IMR-90 (cell line): Measurements from ENCODE around the gene AMZ2. TPM values are rescaled to one million over a fixed set of nuclear protein-coding genes. Genes with fewer than 3 reads are reported as not detected.
"Not testable (repeated sequence)": the region's sequence is repeated elsewhere in the genome, so short reads cannot be mapped to it uniquely, and the experiment has no call there.

ENCODE experiments used
- ATAC-seq: fragments of 200-7000 bp; cut with Tn5 transposase; 2 replicates; pipeline ENCODE4 v1.9.1; 2020; ENCODE audit warnings: low read depth, mild to moderate bottlenecking, moderate library complexity
- BruUV-seq: library from RNA; stranded (reverse); fragments of 400-500 nt; replicated peaks from 2 replicates; lab custom pipeline; 2021; lab: Mats Ljungman, UMichigan
- CTCF ChIA-PET: fragments of 300-600 bp; formaldehyde crosslinking; extraction: SDS; loops from one replicate; lab custom pipeline; 2021; ENCODE audit warnings: antibody characterized with exemption; lab: Yijun Ruan, JAX
- POLR2A ChIA-PET: fragments of 300-600 bp; sonication (Branson Sonifier 250); formaldehyde crosslinking; loops from one replicate; lab custom pipeline; 2022; ENCODE audit warnings: antibody characterized with exemption; ENCODE audit not compliant: unreplicated experiment; lab: Charles Lee
- DNase-seq: peaks from one replicate; pipeline ENCODE4 v3.0.0; 2013
- H2AFZ ChIP-seq: replicated peaks from 2 replicates; pipeline ENCODE3; 2013; ENCODE audit warnings: low read length, mild to moderate bottlenecking; ENCODE audit not compliant: poor library complexity
- H2AK5ac ChIP-seq: 2 replicates; pipeline ENCODE4 v1.6.1; 2013; ENCODE audit warnings: low read depth, low read length, inconsistent platforms
- H2AK9ac ChIP-seq: replicated peaks from 2 replicates; pipeline ENCODE3; 2013; ENCODE audit warnings: mild to moderate bottlenecking, low read depth, low read length, moderate library complexity; ENCODE audit not compliant: poor library complexity
- H2BK120ac ChIP-seq: 2 replicates; pipeline ENCODE4 v1.6.1; 2013; ENCODE audit warnings: low read depth, low read length, inconsistent platforms
- H2BK15ac ChIP-seq: 3 replicates; pipeline ENCODE4 v1.6.1; 2013; ENCODE audit warnings: low read depth, low read length, inconsistent platforms
- H2BK20ac ChIP-seq: 2 replicates; pipeline ENCODE4 v1.6.1; 2013; ENCODE audit warnings: low read depth, mild to moderate bottlenecking, inconsistent platforms, low read length, moderate library complexity
- H2BK5ac ChIP-seq: 2 replicates; pipeline ENCODE4 v1.6.1; 2013; ENCODE audit warnings: mild to moderate bottlenecking, low read depth, low read length, inconsistent platforms; ENCODE audit not compliant: poor library complexity, severe bottlenecking
- H3K14ac ChIP-seq: replicated peaks from 2 replicates; pipeline ENCODE4 v1.6.1; 2013; ENCODE audit warnings: low read depth, low read length, inconsistent platforms
- H3K18ac ChIP-seq: 2 replicates; pipeline ENCODE4 v1.6.1; 2013; ENCODE audit warnings: low read depth, low read length, control low read depth
- H3K23ac ChIP-seq: 2 replicates; pipeline ENCODE4 v1.6.1; 2013; ENCODE audit warnings: low read depth, low read length, inconsistent platforms
- H3K27ac ChIP-seq: 2 replicates; pipeline ENCODE4 v1.5.1; 2013; ENCODE audit warnings: mild to moderate bottlenecking, control low read depth, low read length; ENCODE audit not compliant: insufficient read depth
- H3K27me3 ChIP-seq: 2 replicates; pipeline ENCODE4 v1.6.1; 2013; ENCODE audit warnings: low read length; ENCODE audit not compliant: control insufficient read depth, insufficient read depth
- H3K36me3 ChIP-seq: 2 replicates; pipeline ENCODE4 v1.6.1; 2013; ENCODE audit warnings: low read length, mixed read lengths; ENCODE audit not compliant: control insufficient read depth, insufficient read depth
- H3K4ac ChIP-seq: 2 replicates; pipeline ENCODE4 v1.6.1; 2013; ENCODE audit warnings: low read depth, low read length, inconsistent platforms
- H3K4me1 ChIP-seq: 2 replicates; pipeline ENCODE4 v1.6.1; 2013; ENCODE audit warnings: low read length, mixed read lengths; ENCODE audit not compliant: control insufficient read depth, insufficient read depth
- H3K4me2 ChIP-seq: 2 replicates; pipeline ENCODE4 v1.6.1; 2013; ENCODE audit warnings: low read depth, mild to moderate bottlenecking, control low read depth, low read length, moderate library complexity
- H3K4me3 ChIP-seq: 2 replicates; pipeline ENCODE4 v1.5.1; 2013; ENCODE audit warnings: low read depth, mild to moderate bottlenecking, control low read depth, low read length, moderate library complexity; ENCODE audit not compliant: insufficient read depth
- H3K56ac ChIP-seq: 2 replicates; pipeline ENCODE4 v1.6.1; 2013; ENCODE audit warnings: low read length, inconsistent platforms; ENCODE audit not compliant: insufficient read depth; ENCODE audit errors: extremely low read depth
- H3K79me1 ChIP-seq, 2 experiments: 2 replicates each; pipeline ENCODE4 v1.6.1; 2013; ENCODE audit warnings: low read length in 2 of 2, inconsistent platforms in 1 of 2, low read depth in 1 of 2
- H3K9ac ChIP-seq: 2 replicates; pipeline ENCODE4 v1.6.1; 2013; ENCODE audit warnings: low read depth, low read length, control low read depth
- H3K9me1 ChIP-seq: 2 replicates; pipeline ENCODE4 v1.6.1; 2013; ENCODE audit warnings: low read length, inconsistent platforms; ENCODE audit not compliant: insufficient read depth
- H3K9me3 ChIP-seq: 2 replicates; pipeline ENCODE4 v1.6.1; 2013; ENCODE audit warnings: low read length; ENCODE audit not compliant: control insufficient read depth, insufficient read depth
- H4K20me1 ChIP-seq: 2 replicates; pipeline ENCODE4 v1.6.1; 2013; ENCODE audit warnings: low read length, inconsistent platforms; ENCODE audit not compliant: insufficient read depth
- H4K5ac ChIP-seq: 2 replicates; pipeline ENCODE4 v1.6.1; 2013; ENCODE audit warnings: mild to moderate bottlenecking, low read depth, low read length, control low read depth
- H4K8ac ChIP-seq, 2 experiments: 2 replicates each; pipeline ENCODE4 v1.6.1; 2013; ENCODE audit warnings: low read depth in 2 of 2, low read length in 2 of 2, control low read depth in 1 of 2, inconsistent platforms in 1 of 2
- H4K91ac ChIP-seq: 2 replicates; pipeline ENCODE4 v1.6.1; 2013; ENCODE audit warnings: low read depth, low read length, inconsistent platforms; ENCODE audit not compliant: insufficient read depth
- RAD21 ChIP-seq: IDR thresholded peaks from 2 replicates; pipeline ENCODE4 v1.6.1; 2012; ENCODE audit warnings: low read length, improper control_type of control experiment
- SMC3 ChIP-seq: fragments of 150-350 bp; IDR thresholded peaks from 2 replicates; pipeline ENCODE4 v1.6.1; 2016; ENCODE audit warnings: low read depth, mild to moderate bottlenecking, antibody characterized with exemption, low read length, moderate library complexity
- WGBS, 2 experiments: methylation state at CpG; one replicate each; pipeline versions ENCODE4 v1.1.5 to v1.1.7; 2013; ENCODE audit warnings: missing lambda C conversion rate in 2 of 2; ENCODE audit not compliant: insufficient read length in 1 of 2; ENCODE audit errors: extremely low coverage in 2 of 2; 5-methylcytosine and 5-hydroxymethylcytosine counted together
- dilution Hi-C: fragments of 300-500 bp; cut with HindIII; formaldehyde crosslinking; loops from one replicate; pipeline ENCODE4 v1.14.3; 2018; ENCODE audit warnings: low sequenced_read_pairs; ENCODE audit not compliant: unreplicated experiment
- in situ Hi-C: fragments of 300-500 bp; cut with MboI; formaldehyde crosslinking; loops from 3 replicates; pipeline ENCODE4 v1.14.3; 2019; ENCODE audit warnings: low sequenced_read_pairs, inconsistent platforms, mixed read lengths
- intact Hi-C: fragments of 100-400 bp; cut with micrococcal nuclease; formaldehyde crosslinking; loops from 2 replicates; pipeline ENCODE4 v1.10.0; 2022
- polyA plus RNA-seq, 3 experiments: library from polyadenylated mRNA; depleted of rRNA; stranded (reverse); fragments of >200 nt; gene quantifications; 2 replicates each; pipeline ENCODE4 v1.2.3, GENCODE V29; 2012; ENCODE audit warnings: low replicate concordance in 1 of 3
- total RNA-seq: library from RNA; depleted of rRNA; stranded (reverse); fragments of >200 nt; gene quantifications from 2 replicates; pipeline ENCODE4 v1.2.3, GENCODE V29; 2012
- TF ChIP-seq, protein P1 (sequence below): conservative IDR thresholded peaks from 2 replicates; pipeline ENCODE4 v1.5.1; 2012; ENCODE audit warnings: mild to moderate bottlenecking, low read depth, low read length, improper control_type of control experiment

The AMZ2 gene
- total and polyA plus RNA-seq, 2 of the 4 experiments (the other 2 are of a cell fraction): 65.4 to 90.2 TPM

DNA sequence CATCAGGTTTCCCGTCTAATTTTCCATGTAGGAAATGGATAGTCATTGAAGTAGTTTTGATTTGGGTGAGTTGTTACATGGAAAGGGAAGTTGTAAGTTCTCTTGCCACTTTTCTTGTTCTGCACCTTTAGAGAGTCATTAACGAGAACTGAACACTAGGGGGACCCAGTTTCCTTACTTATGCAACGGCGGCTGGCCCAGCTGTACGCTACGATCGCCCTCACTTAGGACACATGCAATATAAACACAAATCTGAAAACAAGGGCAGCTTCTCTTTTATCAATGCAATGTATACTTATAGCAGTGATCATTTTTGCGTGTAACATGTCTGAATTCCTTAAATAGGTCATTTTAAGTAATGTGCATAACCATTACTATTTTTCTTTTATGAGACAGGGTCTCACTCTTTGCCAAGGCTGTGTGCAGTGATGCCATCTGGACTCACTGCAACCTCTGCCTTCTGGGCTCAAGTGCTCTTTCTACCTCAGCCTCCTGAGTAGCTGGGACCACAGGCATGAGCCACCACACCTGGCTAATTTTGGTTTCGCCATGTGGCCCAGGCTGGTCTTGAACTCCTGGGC is 15.3 kb downstream of the AMZ2 start:
- H2BK20ac ChIP-seq, H4K8ac ChIP-seq, H3K9me3 ChIP-seq, H2BK5ac ChIP-seq, POLR2A ChIA-PET, H3K4me1 ChIP-seq, H2AK9ac ChIP-seq, H3K4me3 ChIP-seq, H3K27me3 ChIP-seq, H3K27ac ChIP-seq, H3K4ac ChIP-seq, H2BK120ac ChIP-seq, BruUV-seq, H2BK15ac ChIP-seq, H3K4me2 ChIP-seq, H3K36me3 ChIP-seq, H4K91ac ChIP-seq, H4K20me1 ChIP-seq, H3K9me1 ChIP-seq, H2AFZ ChIP-seq, H3K56ac ChIP-seq, H3K79me1 ChIP-seq, dilution Hi-C loops, H3K9ac ChIP-seq, H3K23ac ChIP-seq: not testable (repeated sequence)
- Histone ChIP-seq H4K5ac (peak overlapping the region; percentile 15; the same call in 1 of the 2 replicates), H2AK5ac (peak overlapping the region; percentile 1; the same call in 1 of the 2 replicates), H3K18ac (peak overlapping the region; percentile 61), H3K14ac (peak overlapping the region; percentile 10; the same call in 1 of the 2 replicates)
- peak; percentile 80 for ATAC-seq
- CTCF ChIA-PET: interaction anchor here (0.6 to 3.8 kb wide), 3 partner anchors 136 to 174 kb away, joined by 3 to 34 read pairs (median 4); no protein-coding TSS in a partner anchor
- intact Hi-C loops (loop anchor here (1.0 to 10.0 kb wide), 4 partner anchors 136 to 502 kb away; partner anchors contain the start of gene WIPI1), in situ Hi-C loops (loop anchor here (5.0 to 25.0 kb wide), 3 partner anchors 139 to 499 kb away; no protein-coding TSS in a partner anchor)
- peak; percentile 55 for DNase-seq
- WGBS, 2 experiments: 100% methylated on average over 1 of the region's 9 CpGs; no CpG with 5 or more reads in 1 of the 2 experiments
- peak; percentile 73 for TF ChIP-seq RAD21
- TF ChIP-seq, protein P1, sequence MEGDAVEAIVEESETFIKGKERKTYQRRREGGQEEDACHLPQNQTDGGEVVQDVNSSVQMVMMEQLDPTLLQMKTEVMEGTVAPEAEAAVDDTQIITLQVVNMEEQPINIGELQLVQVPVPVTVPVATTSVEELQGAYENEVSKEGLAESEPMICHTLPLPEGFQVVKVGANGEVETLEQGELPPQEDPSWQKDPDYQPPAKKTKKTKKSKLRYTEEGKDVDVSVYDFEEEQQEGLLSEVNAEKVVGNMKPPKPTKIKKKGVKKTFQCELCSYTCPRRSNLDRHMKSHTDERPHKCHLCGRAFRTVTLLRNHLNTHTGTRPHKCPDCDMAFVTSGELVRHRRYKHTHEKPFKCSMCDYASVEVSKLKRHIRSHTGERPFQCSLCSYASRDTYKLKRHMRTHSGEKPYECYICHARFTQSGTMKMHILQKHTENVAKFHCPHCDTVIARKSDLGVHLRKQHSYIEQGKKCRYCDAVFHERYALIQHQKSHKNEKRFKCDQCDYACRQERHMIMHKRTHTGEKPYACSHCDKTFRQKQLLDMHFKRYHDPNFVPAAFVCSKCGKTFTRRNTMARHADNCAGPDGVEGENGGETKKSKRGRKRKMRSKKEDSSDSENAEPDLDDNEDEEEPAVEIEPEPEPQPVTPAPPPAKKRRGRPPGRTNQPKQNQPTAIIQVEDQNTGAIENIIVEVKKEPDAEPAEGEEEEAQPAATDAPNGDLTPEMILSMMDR: peak; percentile 57
- TF ChIP-seq SMC3: peak; percentile 74
